ENCODE data around the gene THSD7B.
"Not testable (repeated sequence)": the region's sequence is repeated elsewhere in the genome, so short reads cannot be mapped to it uniquely, and the experiment has no call there.

THSD7B gene

GRCh38 chr2:136765256-136766072 is at the start of gene THSD7B:
TSS of gene THSD7B (plus strand) at chr2:136765545. CDS start at chr2:136882179, 116,634 bp downstream.
- no peak for DNase-seq (ENCODE audit: low spot score)

GRCh38 chr2:136718273-136718672 is 47.1 kb upstream of the THSD7B start:
- DNase-seq (ENCODE audit: low spot score), result no peak

- DNase-seq (ENCODE audit: low spot score), result no peak
Observed at GRCh38 chr2:136727973-136728699, 37.2 kb upstream of the THSD7B start.

DNA sequence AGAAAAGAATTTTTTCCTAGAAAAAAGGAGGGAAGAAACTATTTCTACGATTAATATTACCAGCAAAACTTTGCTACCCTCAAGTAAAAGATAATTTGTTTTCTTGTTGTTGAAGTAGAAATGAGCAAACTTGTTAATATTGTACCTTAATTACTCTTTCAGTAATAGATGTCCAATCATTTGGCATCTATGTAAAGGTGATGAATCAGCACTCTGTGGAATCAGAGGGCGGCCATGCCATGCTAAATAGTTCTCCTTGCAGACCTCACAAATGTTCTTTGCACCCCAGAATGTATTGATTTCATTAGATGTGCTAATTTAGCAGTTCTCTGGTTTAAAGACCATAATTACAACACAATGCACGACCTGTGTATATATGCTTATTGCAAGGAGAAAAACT is 29.1 kb upstream of the THSD7B start:
- no peak for DNase-seq (ENCODE audit: low spot score)

GRCh38 chr2:136738044-136738443 is 27.3 kb upstream of the THSD7B start:
- no peak for DNase-seq (ENCODE audit: low spot score)

GRCh38 chr2:136741471-136741870 is 23.9 kb upstream of the THSD7B start:
- DNase-seq (ENCODE audit: low spot score), result no peak

GRCh38 chr2:136750065-136750464 is 15.3 kb upstream of the THSD7B start:
- DNase-seq (ENCODE audit: low spot score), result no peak

DNA sequence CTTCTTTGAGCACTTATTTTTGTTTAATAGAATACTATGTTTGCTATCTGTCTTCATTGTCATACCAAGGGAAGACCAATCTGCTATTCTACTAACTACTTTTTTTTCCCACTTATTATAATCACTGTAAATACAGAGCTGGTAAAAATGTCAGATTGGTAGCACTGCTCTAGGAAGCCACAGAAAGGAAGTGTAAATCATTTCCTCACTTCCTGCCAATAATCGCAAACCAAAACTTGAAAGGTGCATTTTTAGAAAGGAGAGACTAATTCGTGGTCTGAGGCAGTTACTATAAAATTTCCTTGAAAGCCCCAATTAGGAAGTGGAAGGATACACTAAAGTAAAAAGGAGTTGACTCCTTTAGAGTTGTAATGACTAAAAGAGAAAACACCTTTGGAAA is 13.9 kb upstream of the THSD7B start:
- DNase-seq (ENCODE audit: low spot score), result no peak

DNA sequence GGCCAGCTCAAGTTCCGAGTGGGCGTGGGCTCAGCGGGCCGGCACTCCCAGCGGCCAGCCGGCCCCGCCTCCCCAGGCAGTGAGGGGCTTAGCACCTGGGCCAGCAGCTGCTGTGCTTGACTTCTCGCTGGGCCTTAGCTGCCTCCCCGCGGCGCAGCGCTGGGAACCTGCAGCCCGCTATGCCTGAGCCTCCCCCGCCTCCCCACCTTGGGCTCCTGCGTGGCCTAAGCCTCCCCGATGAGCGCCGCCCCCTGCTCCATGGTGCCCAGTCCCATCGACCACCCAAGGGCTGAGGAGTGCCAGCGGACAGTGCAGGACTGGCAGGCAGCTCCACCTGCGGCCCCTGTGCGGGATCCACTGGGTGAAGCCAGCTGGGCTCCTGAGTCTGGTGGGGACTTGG is 6.8 kb upstream of the THSD7B start:
- DNase-seq (ENCODE audit: low spot score), result not testable (repeated sequence)

DNA sequence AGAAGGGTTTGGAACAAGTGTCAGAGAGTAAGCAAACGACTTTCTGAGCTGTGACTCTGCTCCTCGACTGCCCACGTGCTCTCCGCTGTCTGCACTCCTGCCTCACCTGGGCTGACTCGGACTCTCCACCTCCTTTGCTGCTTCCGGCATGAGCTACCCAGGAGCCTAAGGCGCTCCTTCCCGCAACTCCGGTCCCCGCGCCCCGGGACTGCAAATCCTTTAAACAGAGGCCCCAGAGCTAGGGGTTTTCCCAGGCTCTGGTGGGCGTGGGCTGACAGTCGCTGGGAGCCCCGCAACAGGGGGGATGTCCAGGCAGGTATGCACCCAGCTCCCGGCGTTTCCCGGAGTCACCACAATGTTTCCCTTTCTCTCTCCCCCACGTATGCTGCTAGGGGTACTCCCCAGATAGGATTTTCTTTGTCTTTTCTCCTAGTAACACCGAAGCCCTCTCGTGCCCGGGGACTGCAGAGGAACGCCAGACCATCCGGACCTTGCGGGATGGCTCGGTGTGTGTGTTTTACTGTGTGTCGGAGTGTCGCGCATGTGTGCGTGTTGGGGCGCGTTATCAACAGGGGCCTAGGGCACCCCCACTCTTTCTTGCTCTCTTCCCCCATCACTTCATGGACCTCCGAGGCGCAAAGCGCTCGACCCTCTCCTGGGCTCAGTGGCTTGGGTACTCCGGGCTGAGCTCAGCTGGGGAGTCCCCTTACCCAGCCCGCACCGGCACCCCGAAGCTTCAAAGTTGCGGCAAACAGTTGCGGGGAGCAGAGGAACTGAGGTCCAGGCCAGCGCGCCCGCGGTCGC is 691 bp upstream of the THSD7B start:
- DNase-seq (ENCODE audit: low spot score), result no peak

GRCh38 chr2:136766073-136766404 is 694 bp downstream of the THSD7B start:
- no peak for DNase-seq (ENCODE audit: low spot score)

DNA sequence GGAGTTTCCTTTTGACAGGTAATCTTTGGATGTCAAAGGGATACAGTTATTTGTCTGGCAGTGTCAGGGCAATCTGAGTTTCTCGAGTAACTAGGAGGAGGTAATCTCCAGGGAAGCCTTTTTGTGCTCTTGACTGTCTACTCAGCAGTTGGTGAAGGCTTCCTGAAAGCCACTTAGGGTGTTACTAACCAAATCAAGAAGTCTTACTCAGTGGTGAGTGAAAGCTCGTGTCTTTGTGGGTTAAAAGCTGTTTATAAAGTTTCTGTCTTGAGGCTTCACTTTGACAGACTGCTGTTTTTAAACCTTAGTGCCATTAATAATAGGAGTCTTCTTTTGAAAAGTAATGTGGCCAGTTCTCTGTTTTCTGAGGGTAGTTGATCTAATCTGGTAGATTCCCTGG is 1.7 kb downstream of the THSD7B start:
- no peak for DNase-seq (ENCODE audit: low spot score)

DNA sequence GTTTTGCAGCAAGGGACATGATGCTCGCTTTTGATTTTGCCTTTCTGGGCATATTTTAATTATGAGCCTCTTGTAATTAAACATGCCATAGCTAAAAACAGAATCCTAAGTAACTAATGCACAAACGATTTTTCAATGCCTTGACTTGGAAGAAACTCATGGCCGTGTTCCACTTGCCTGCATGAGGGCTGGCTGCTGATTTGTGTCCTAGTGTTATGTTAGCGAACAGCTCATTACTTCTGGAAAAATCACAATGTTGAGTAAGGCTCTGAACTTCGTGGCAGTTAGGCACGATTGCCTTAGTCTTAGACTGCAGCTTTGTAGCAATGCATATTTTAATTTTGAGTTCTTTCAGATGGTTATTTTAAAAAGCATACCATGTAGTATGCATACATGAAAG is 4.5 kb downstream of the THSD7B start:
- no peak for DNase-seq (ENCODE audit: low spot score)

- no peak for DNase-seq (ENCODE audit: low spot score)
Observed at GRCh38 chr2:136770384-136770783, 5.0 kb downstream of the THSD7B start.

- no peak for DNase-seq (ENCODE audit: low spot score)
Observed at GRCh38 chr2:136777391-136777790, 12.0 kb downstream of the THSD7B start.

DNA sequence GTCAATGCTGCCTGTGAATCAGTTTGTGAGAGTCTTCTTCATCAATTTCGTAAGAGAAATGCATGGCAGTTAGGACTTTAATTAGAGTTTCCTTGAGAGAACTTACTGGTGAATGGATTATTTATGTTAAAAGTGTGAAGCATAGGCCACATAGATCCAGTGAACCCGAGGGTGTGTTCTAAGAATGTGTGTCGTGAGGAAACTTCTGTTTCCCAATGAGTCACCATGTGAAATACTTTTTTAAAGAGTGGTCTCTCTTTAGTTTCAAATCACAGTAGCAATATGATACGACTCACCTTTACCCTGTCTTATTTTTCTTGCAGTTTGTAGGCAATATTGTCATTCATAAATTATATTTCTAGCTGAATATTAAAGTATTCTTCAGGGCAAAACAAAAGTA is 18.5 kb downstream of the THSD7B start:
- no peak for DNase-seq (ENCODE audit: low spot score)

DNA sequence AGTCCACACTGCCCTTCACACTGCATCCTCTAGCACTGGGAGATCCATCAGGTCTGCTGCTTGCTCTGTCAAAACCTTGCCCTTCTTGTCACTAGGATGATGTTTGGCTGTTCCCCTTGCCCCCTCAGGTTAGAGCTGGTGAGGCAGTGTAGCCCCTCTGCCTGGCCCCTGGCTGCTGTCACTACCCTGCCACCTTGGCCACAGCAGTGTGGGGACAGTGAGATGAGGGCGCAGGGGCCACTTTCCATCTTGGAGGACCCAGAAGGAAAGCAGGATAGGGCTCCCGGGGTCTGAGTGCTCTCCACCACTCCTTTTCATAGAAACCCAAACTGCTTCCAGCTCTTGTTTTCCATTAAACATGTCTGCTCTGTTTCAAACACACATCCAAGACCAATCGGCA is 19.9 kb downstream of the THSD7B start:
- no peak for DNase-seq (ENCODE audit: low spot score)

DNA sequence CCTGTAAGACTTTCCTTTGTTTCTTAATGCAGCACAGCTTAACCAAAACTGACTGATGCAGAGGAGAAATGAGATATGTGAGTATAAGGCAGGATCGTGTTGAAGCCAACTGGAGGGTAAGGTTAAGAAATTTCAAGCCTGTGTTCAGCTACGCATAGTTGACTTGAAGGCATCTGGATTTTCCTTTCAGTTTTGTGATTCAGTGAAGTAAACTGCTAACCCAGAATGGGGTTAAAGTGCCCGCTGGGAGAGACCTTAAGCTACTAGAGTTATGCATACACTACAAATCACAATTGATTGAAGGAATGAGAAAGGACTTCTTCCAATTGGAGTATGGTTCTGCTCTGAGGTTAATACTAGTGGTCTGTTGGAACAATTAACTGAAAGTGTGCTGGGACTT is 22.6 kb downstream of the THSD7B start:
- DNase-seq (ENCODE audit: low spot score), result no peak

DNA sequence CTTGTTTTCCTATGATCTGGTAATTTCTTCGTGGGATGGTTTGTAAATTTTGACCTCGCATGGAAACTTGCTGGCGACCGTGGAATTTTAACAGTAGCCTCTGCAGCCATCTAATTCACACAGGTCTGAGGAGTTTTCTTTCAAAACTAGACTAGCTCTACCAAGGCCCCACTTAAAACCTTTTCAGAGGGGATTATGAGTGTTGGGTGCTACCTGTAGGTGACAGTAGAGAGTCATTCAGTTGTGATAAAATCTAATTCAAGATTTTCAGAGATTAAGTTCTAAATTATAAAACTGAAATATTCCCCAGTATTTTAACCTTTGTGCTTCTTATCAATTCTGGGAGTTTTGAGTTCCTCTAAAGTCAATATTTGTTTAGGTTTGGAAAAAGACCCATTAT is 31.0 kb downstream of the THSD7B start:
- DNase-seq (ENCODE audit: low spot score), result no peak

GRCh38 chr2:136798766-136799165 is 33.4 kb downstream of the THSD7B start:
- no peak for DNase-seq (ENCODE audit: low spot score)

GRCh38 chr2:136801661-136802060 is 36.3 kb downstream of the THSD7B start:
- DNase-seq (ENCODE audit: low spot score), result no peak

GRCh38 chr2:136809998-136810397 is 44.7 kb downstream of the THSD7B start:
- DNase-seq (ENCODE audit: low spot score), result no peak

DNA sequence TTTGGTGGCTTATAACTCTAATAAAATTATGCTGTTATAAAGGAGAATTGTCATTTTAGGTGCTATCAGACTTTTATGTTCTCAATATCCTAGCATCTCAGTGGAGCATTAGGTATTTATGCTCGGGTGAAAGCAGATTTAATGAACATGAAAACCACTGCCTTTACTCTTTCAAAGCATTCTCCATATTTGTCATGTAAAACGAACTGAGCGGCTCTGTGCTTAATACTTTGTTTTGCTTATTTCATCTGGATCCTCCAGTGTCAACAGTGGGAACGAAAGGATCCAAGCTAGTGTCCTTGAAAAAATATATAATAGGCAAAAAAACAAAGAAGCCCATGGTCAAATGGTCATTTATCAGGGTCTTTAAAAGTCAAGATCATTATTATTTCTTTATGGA is 53.5 kb downstream of the THSD7B start:
- no peak for DNase-seq (ENCODE audit: low spot score)
